Measurements from ENCODE around the gene PEBP1.

Gene PEBP1

GRCh38 chr12:118144499-118144898 is 8.6 kb downstream of the PEBP1 start:
- H2BK15ac ChIP-seq (ENCODE audit: low read length), result no peak overlapping the region
- H2BK12ac ChIP-seq (ENCODE audit: low read length), result no peak overlapping the region
- peaks cover 2% of the 10 kb centered on the region for H3K79me1 ChIP-seq (ENCODE audit: low read depth, low read length)

GRCh38 chr12:118145113-118145797 is 9.3 kb downstream of the PEBP1 start:
- Histone ChIP-seq H3K27me3 (ENCODE audit: control insufficient read depth in 3 of 3, insufficient read depth in 3 of 3, low read depth in 1 of 3, low read length in 3 of 3) (no peaks in the 10 kb centered on the region), H3K4me2 (ENCODE audit: insufficient read depth, low read length, poor library complexity, severe bottlenecking) (no peak overlapping the region), H2BK120ac (ENCODE audit: low read depth, low read length) (no peak overlapping the region), H3K4me1 (ENCODE audit: control insufficient read depth in 2 of 2, insufficient read depth in 1 of 2, low read depth in 1 of 2, low read length in 2 of 2) (no peaks in the 10 kb centered on the region), H2AK5ac (ENCODE audit: low read depth, low read length) (no peak overlapping the region), H3K9ac (ENCODE audit: low read depth, low read length, poor library complexity) (no peak overlapping the region), H4K8ac (ENCODE audit: low read depth, low read length) (no peak overlapping the region), H3K23ac (ENCODE audit: low read depth, low read length, poor library complexity) (no peak overlapping the region), H3K79me1 (ENCODE audit: low read depth, low read length) (peaks cover 2% of the 10 kb centered on the region), H3K4ac (ENCODE audit: low read length) (no peak overlapping the region), H2AFZ (ENCODE audit: low read length) (no peak overlapping the region), H3K4me3 (ENCODE audit: low read length in 2 of 2) (no peak overlapping the region), H3K9me3 (replicated peaks in 1 of 2; ENCODE audit: control insufficient read depth in 2 of 2, insufficient read depth in 1 of 2, low read depth in 1 of 2, low read length in 2 of 2) (no peaks in the 10 kb centered on the region), H3K27ac (replicated peaks; ENCODE audit: low read length) (no peak overlapping the region), H4K91ac (ENCODE audit: low read depth, low read length, poor library complexity) (no peak overlapping the region), H2BK15ac (ENCODE audit: low read length) (no peak overlapping the region), H3K14ac (ENCODE audit: low read length) (no peak overlapping the region), H3K18ac (ENCODE audit: low read length) (no peak overlapping the region), H2BK5ac (ENCODE audit: low read length) (no peak overlapping the region), H2BK12ac (ENCODE audit: low read length) (no peak overlapping the region), H3K36me3 (replicated peaks in 1 of 2; ENCODE audit: control insufficient read depth in 2 of 2, insufficient read depth in 2 of 2, low read length in 2 of 2) (peaks cover 28 to 88% of the 10 kb centered on the region in 2 donors)
- no CpG with 5 or more reads among the region's 7 CpGs for WGBS, 2 donors (ENCODE audit: extremely low coverage in 2 of 2, insufficient read length in 2 of 2, insufficient replicate concordance in 1 of 2)
- DNase-seq (ENCODE audit: low spot score), result no peak

More at GRCh38 chr12:118144499-118144898, 8.6 kb downstream of the PEBP1 start:
- no peak overlapping the region for H3K4me2 ChIP-seq (ENCODE audit: insufficient read depth, low read length, poor library complexity, severe bottlenecking)
- no peak overlapping the region for H3K4me3 ChIP-seq (ENCODE audit: low read length in 2 of 2)
- H3K23ac ChIP-seq (ENCODE audit: low read depth, low read length, poor library complexity), result no peak overlapping the region
- no peak overlapping the region for H3K9ac ChIP-seq (ENCODE audit: low read depth, low read length, poor library complexity)
- H3K27ac ChIP-seq (replicated peaks; ENCODE audit: low read length), result no peak overlapping the region
- H3K9me3 ChIP-seq (replicated peaks in 1 of 2; ENCODE audit: control insufficient read depth in 2 of 2, insufficient read depth in 1 of 2, low read depth in 1 of 2, low read length in 2 of 2), result no peaks in the 10 kb centered on the region
- H3K18ac ChIP-seq (ENCODE audit: low read length), result no peak overlapping the region
- H2AFZ ChIP-seq (ENCODE audit: low read length), result no peak overlapping the region
- H3K36me3 ChIP-seq (replicated peaks in 1 of 2; ENCODE audit: control insufficient read depth in 2 of 2, insufficient read depth in 2 of 2, low read length in 2 of 2), result peaks cover 33 to 90% of the 10 kb centered on the region in 2 donors
- no peak for DNase-seq (ENCODE audit: low spot score)
- WGBS, 2 donors (ENCODE audit: extremely low coverage in 2 of 2, insufficient read length in 2 of 2, insufficient replicate concordance in 1 of 2), result no CpG with 5 or more reads among the region's 13 CpGs
- H3K4me1 ChIP-seq (ENCODE audit: control insufficient read depth in 2 of 2, insufficient read depth in 1 of 2, low read depth in 1 of 2, low read length in 2 of 2), result no peaks in the 10 kb centered on the region
- no peak overlapping the region for H2BK5ac ChIP-seq (ENCODE audit: low read length)
- H2BK120ac ChIP-seq (ENCODE audit: low read depth, low read length), result no peak overlapping the region
- no peak overlapping the region for H4K91ac ChIP-seq (ENCODE audit: low read depth, low read length, poor library complexity)
- H3K27me3 ChIP-seq (ENCODE audit: control insufficient read depth in 3 of 3, insufficient read depth in 3 of 3, low read depth in 1 of 3, low read length in 3 of 3), result no peaks in the 10 kb centered on the region
- H3K4ac ChIP-seq (ENCODE audit: low read length), result no peak overlapping the region
- no peak overlapping the region for H3K14ac ChIP-seq (ENCODE audit: low read length)
- H2AK5ac ChIP-seq (ENCODE audit: low read depth, low read length), result no peak overlapping the region
- no peak overlapping the region for H4K8ac ChIP-seq (ENCODE audit: low read depth, low read length)

GRCh38 chr12:118145798-118146156 is 9.9 kb downstream of the PEBP1 start:
- Histone ChIP-seq H3K9me3 (replicated peaks in 1 of 2; ENCODE audit: control insufficient read depth in 2 of 2, insufficient read depth in 1 of 2, low read depth in 1 of 2, low read length in 2 of 2) (no peaks in the 10 kb centered on the region), H3K18ac (ENCODE audit: low read length) (no peak overlapping the region), H3K27me3 (ENCODE audit: control insufficient read depth in 3 of 3, insufficient read depth in 3 of 3, low read depth in 1 of 3, low read length in 3 of 3) (no peaks in the 10 kb centered on the region), H3K36me3 (replicated peaks in 1 of 2; ENCODE audit: control insufficient read depth in 2 of 2, insufficient read depth in 2 of 2, low read length in 2 of 2) (peaks cover 27 to 85% of the 10 kb centered on the region in 2 donors), H2AK5ac (ENCODE audit: low read depth, low read length) (no peak overlapping the region), H3K23ac (ENCODE audit: low read depth, low read length, poor library complexity) (no peak overlapping the region), H3K4me3 (ENCODE audit: low read length in 2 of 2) (no peak overlapping the region), H2BK15ac (ENCODE audit: low read length) (no peak overlapping the region), H2AFZ (ENCODE audit: low read length) (no peak overlapping the region), H2BK5ac (ENCODE audit: low read length) (no peak overlapping the region), H4K91ac (ENCODE audit: low read depth, low read length, poor library complexity) (no peak overlapping the region), H3K27ac (replicated peaks; ENCODE audit: low read length) (no peak overlapping the region), H3K14ac (ENCODE audit: low read length) (no peak overlapping the region), H3K4me2 (ENCODE audit: insufficient read depth, low read length, poor library complexity, severe bottlenecking) (no peak overlapping the region), H2BK120ac (ENCODE audit: low read depth, low read length) (no peak overlapping the region), H3K4me1 (ENCODE audit: control insufficient read depth in 2 of 2, insufficient read depth in 1 of 2, low read depth in 1 of 2, low read length in 2 of 2) (no peaks in the 10 kb centered on the region), H3K4ac (ENCODE audit: low read length) (no peak overlapping the region), H4K8ac (ENCODE audit: low read depth, low read length) (no peak overlapping the region), H3K79me1 (ENCODE audit: low read depth, low read length) (peaks cover 2% of the 10 kb centered on the region), H3K9ac (ENCODE audit: low read depth, low read length, poor library complexity) (no peak overlapping the region), H2BK12ac (ENCODE audit: low read length) (no peak overlapping the region)
- no CpG with 5 or more reads among the region's 9 CpGs for WGBS, 2 donors (ENCODE audit: extremely low coverage in 2 of 2, insufficient read length in 2 of 2, insufficient replicate concordance in 1 of 2)
- no peak for DNase-seq (ENCODE audit: low spot score)

- no peak overlapping the region for H4K8ac ChIP-seq (ENCODE audit: low read depth, low read length)
- peaks cover 2% of the 10 kb centered on the region for H3K79me1 ChIP-seq (ENCODE audit: low read depth, low read length)
- H3K4me2 ChIP-seq (ENCODE audit: insufficient read depth, low read length, poor library complexity, severe bottlenecking), result no peak overlapping the region
- no peak overlapping the region for H3K4me3 ChIP-seq (ENCODE audit: low read length in 2 of 2)
- no peak overlapping the region for H3K4ac ChIP-seq (ENCODE audit: low read length)
- H3K14ac ChIP-seq (ENCODE audit: low read length), result no peak overlapping the region
- H2BK12ac ChIP-seq (ENCODE audit: low read length), result no peak overlapping the region
- H3K27me3 ChIP-seq (ENCODE audit: control insufficient read depth in 3 of 3, insufficient read depth in 3 of 3, low read depth in 1 of 3, low read length in 3 of 3), result no peaks in the 10 kb centered on the region
- no peaks in the 10 kb centered on the region for H3K9me3 ChIP-seq (replicated peaks in 1 of 2; ENCODE audit: control insufficient read depth in 2 of 2, insufficient read depth in 1 of 2, low read depth in 1 of 2, low read length in 2 of 2)
- H3K27ac ChIP-seq (replicated peaks; ENCODE audit: low read length), result no peak overlapping the region
- H2BK120ac ChIP-seq (ENCODE audit: low read depth, low read length), result no peak overlapping the region
- no peak overlapping the region for H2AK5ac ChIP-seq (ENCODE audit: low read depth, low read length)
- peaks cover 23 to 77% of the 10 kb centered on the region in 2 donors for H3K36me3 ChIP-seq (replicated peaks in 1 of 2; ENCODE audit: control insufficient read depth in 2 of 2, insufficient read depth in 2 of 2, low read length in 2 of 2)
- H2AFZ ChIP-seq (ENCODE audit: low read length), result no peak overlapping the region
- no peak overlapping the region for H3K9ac ChIP-seq (ENCODE audit: low read depth, low read length, poor library complexity)
- H4K91ac ChIP-seq (ENCODE audit: low read depth, low read length, poor library complexity), result no peak overlapping the region
- no peaks in the 10 kb centered on the region for H3K4me1 ChIP-seq (ENCODE audit: control insufficient read depth in 2 of 2, insufficient read depth in 1 of 2, low read depth in 1 of 2, low read length in 2 of 2)
- no CpG with 5 or more reads among the region's 5 CpGs for WGBS, 2 donors (ENCODE audit: extremely low coverage in 2 of 2, insufficient read length in 2 of 2, insufficient replicate concordance in 1 of 2)
- H3K23ac ChIP-seq (ENCODE audit: low read depth, low read length, poor library complexity), result no peak overlapping the region
- H3K18ac ChIP-seq (ENCODE audit: low read length), result no peak overlapping the region
- no peak for DNase-seq (ENCODE audit: low spot score)
- no peak overlapping the region for H2BK15ac ChIP-seq (ENCODE audit: low read length)
- no peak overlapping the region for H2BK5ac ChIP-seq (ENCODE audit: low read length)
These were observed 12.4 kb downstream of the PEBP1 start for GRCh38 chr12:118148287-118148686.

All from neuronal stem cell (in vitro differentiated cells).